ENCODE measurements around the gene AGL. TPM values are rescaled to one million over a fixed set of nuclear protein-coding genes. Genes with fewer than 3 reads are reported as not detected.
"Not testable (repeated sequence)": the region's sequence is repeated elsewhere in the genome, so short reads cannot be mapped to it uniquely, and the experiment has no call there.

Gene AGL
- total RNA-seq, 4 donors from 2014 or later = 23.2 to 57.3 (median 34.7) TPM

DNA sequence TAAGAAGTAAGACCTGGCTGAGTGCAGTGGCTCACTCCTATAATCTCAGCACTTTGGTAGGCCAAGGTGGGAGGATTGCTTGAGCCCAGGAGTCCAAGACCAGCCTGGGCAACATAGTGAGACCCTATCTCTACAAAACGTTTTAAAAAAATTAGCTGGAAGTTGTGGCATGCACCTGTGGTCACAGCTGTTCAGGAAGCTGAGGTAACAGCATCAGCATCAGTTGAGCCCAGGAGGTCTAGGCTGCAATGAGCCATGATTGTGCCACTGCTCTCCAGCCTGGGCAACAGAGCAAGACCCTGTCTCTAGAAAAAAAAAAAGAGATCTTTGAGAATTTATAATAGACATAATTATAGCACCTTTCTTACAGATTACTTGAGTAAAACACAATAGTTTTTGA is 36.0 kb downstream of the AGL start:
- Histone ChIP-seq H3K27ac (no peak overlapping the region), H3K27me3 (no peaks in the 10 kb centered on the region), H3K4me1 (no peaks in the 10 kb centered on the region), H3K4me3 (replicated peaks in 1 of 3) (no peak overlapping the region), H3K9me3 (no peaks in the 10 kb centered on the region), H3K36me3 (peaks cover 9 to 22% of the 10 kb centered on the region in 2 donors)
- intact Hi-C loops (cut with DNase I) = no loop called here
- TF ChIP-seq, protein P1, sequence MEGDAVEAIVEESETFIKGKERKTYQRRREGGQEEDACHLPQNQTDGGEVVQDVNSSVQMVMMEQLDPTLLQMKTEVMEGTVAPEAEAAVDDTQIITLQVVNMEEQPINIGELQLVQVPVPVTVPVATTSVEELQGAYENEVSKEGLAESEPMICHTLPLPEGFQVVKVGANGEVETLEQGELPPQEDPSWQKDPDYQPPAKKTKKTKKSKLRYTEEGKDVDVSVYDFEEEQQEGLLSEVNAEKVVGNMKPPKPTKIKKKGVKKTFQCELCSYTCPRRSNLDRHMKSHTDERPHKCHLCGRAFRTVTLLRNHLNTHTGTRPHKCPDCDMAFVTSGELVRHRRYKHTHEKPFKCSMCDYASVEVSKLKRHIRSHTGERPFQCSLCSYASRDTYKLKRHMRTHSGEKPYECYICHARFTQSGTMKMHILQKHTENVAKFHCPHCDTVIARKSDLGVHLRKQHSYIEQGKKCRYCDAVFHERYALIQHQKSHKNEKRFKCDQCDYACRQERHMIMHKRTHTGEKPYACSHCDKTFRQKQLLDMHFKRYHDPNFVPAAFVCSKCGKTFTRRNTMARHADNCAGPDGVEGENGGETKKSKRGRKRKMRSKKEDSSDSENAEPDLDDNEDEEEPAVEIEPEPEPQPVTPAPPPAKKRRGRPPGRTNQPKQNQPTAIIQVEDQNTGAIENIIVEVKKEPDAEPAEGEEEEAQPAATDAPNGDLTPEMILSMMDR (IDR thresholded peaks at IDR 0.05) = no peak
- TF ChIP-seq POLR2A (IDR thresholded peaks at IDR 0.05) = no peak
- WGBS, 2 donors = 60 to 78% methylated on average over 1 of the region's 1 CpG
- no peak for DNase-seq

DNA sequence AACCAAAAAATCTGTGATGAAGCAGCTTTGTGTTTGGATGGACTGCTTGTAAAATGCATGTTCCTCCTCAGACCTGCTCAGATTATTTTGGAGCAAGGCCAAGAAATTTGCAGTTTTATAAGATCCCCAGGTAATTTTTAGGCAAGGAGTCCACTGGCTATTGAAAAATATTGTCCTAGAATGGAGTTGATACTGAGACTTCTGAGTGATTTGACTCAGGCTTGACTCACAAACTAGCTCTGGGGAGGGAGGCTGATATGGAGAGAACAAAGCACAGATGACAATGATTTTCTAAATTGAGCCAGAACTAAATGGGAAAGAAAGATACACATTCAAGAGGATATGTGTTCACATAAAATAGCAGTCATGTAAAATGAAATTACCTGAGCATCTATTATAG is 36.7 kb downstream of the AGL start:
- Histone ChIP-seq H3K36me3 (peaks cover 2 to 18% of the 10 kb centered on the region in 2 donors), H3K4me3 (replicated peaks in 1 of 3) (no peak overlapping the region), H3K9me3 (no peaks in the 10 kb centered on the region), H3K4me1 (no peaks in the 10 kb centered on the region), H3K27me3 (no peaks in the 10 kb centered on the region), H3K27ac (no peak overlapping the region)
- TF ChIP-seq, protein P1 (IDR thresholded peaks at IDR 0.05) = no peak
- TF ChIP-seq POLR2A (IDR thresholded peaks at IDR 0.05) = no peak
- intact Hi-C loops (cut with DNase I) = no loop called here
- no peak for DNase-seq

DNA sequence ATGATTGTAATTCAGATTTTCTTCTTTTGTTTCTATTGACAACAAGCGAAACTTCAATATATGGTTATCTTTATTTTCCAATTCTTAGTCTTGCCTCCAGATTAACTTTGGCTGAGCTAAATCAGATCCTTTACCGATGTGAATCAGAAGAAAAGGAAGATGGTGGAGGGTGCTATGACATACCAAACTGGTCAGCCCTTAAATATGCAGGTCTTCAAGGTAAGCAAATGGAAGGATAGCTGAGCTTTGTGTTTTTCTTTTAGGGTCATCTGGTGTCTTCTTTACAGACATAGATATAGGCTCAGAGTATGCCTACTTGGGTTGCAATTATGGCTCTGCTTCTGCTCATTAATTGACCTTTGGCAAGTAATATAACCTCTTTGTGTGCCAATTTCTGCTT is 37.7 kb downstream of the AGL start:
- intact Hi-C loops (cut with DNase I) = no loop called here
- Histone ChIP-seq H3K36me3 (peaks cover 0 to 18% of the 10 kb centered on the region in 2 donors), H3K4me3 (replicated peaks in 1 of 3) (no peak overlapping the region), H3K9me3 (no peaks in the 10 kb centered on the region), H3K27me3 (no peaks in the 10 kb centered on the region), H3K27ac (no peak overlapping the region), H3K4me1 (no peaks in the 10 kb centered on the region)
- TF ChIP-seq POLR2A (IDR thresholded peaks at IDR 0.05) = no peak
- TF ChIP-seq, protein P1 (IDR thresholded peaks at IDR 0.05) = no peak
- 94 to 96% methylated on average over 2 of the region's 2 CpGs for WGBS, 2 donors
- DNase-seq = no peak

DNA sequence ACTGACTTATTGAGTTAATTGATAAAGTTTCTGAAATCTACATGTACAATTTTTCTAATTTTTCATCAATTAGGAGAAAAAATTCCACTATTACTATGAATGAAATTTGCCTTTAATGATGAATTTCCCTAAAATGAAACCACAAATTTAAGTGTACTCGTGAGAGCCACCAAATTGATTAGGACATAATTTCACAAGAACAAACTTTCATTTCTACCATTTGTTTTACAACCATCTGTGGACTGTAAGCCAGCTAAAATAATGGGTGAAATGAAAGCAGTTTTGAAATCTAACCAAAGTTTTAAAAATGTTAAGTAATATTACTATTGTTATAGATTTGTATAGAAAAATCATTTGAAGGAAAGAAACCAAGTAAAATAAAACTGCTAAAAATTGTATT is 41.8 kb downstream of the AGL start:
- no peak overlapping the region for H3K4me3 ChIP-seq (replicated peaks in 1 of 3)
- intact Hi-C loops (cut with DNase I) = no loop called here
- peaks cover 5 to 6% of the 10 kb centered on the region in 2 donors for H3K36me3 ChIP-seq
- WGBS, 2 donors = 75 to 90% methylated on average over 1 of the region's 1 CpG
- H3K27ac ChIP-seq = no peak overlapping the region
- no peak for DNase-seq
- H3K9me3 ChIP-seq = no peaks in the 10 kb centered on the region
- no peaks in the 10 kb centered on the region for H3K27me3 ChIP-seq
- no peaks in the 10 kb centered on the region for H3K4me1 ChIP-seq
- TF ChIP-seq POLR2A (IDR thresholded peaks at IDR 0.05) = no peak
- TF ChIP-seq, protein P1 (IDR thresholded peaks at IDR 0.05) = no peak

DNA sequence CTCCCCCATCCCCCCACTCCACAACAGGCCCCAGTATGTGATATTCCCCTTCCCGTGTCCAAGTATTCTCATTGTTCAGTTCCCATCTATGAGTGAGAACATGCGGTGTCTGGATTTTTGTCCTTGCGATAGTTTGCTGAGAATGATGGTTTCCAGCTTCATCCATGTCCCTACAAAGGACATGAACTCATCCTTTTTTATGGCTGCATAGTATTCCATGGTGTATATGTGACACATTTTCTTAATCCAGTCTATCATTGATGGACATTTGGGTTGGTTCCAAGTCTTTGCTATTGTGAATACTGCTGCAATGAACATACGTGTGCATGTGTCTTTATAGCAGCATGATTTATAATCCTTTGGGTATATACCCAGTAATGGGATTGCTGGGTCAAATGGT is 53.1 kb downstream of the AGL start:
- WGBS, 2 donors = 99 to 100% methylated on average over 4 of the region's 4 CpGs
- H3K9me3 ChIP-seq, H3K36me3 ChIP-seq: not testable (repeated sequence)

DNA sequence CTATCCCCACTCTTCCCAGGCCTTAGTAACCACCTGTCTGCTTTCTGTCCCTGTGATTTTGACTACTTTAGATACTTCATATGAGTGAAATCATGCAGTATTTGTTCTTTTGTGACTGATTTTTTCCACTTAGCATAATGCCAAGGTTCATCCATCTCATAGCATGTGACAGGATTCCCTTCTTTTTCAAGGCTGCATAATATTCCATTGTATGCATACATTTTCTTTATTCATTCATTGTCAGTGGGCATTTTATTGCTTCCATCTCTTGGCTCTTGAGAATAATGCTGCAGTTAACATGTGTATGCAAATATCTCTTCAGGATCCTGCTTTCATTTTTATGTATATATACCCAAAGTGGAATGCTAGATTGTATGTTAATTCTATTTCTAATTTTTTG is 56.4 kb downstream of the AGL start:
- Histone ChIP-seq H3K4me1 (no peaks in the 10 kb centered on the region), H3K36me3 (peaks cover 0 to 11% of the 10 kb centered on the region in 2 donors), H3K4me3 (replicated peaks in 1 of 3) (no peak overlapping the region), H3K27me3 (no peaks in the 10 kb centered on the region), H3K9me3 (no peaks in the 10 kb centered on the region), H3K27ac (no peak overlapping the region)
- DNase-seq = no peak
- intact Hi-C loops (cut with DNase I) = no loop called here
- TF ChIP-seq POLR2A (IDR thresholded peaks at IDR 0.05) = no peak
- TF ChIP-seq, protein P1 (IDR thresholded peaks at IDR 0.05) = no peak

More for the DNA sequence above, 53.1 kb downstream of the AGL start:
- H3K4me3 ChIP-seq (replicated peaks in 1 of 3); H3K27ac ChIP-seq; DNase-seq; H3K27me3 ChIP-seq; intact Hi-C loops (cut with DNase I); H3K4me1 ChIP-seq: not testable (repeated sequence)
